Measurements from ENCODE around the gene AP2A1. TPM values are rescaled to one million over a fixed set of nuclear protein-coding genes. Genes with fewer than 3 reads are reported as not detected.
A peak's percentile ranks its signal among the peaks of the same experiment; 100 is the strongest.

Gene AP2A1
- total and polyA plus RNA-seq, 2 experiments from 2014 or later, result 64.9 to 124 TPM

DNA sequence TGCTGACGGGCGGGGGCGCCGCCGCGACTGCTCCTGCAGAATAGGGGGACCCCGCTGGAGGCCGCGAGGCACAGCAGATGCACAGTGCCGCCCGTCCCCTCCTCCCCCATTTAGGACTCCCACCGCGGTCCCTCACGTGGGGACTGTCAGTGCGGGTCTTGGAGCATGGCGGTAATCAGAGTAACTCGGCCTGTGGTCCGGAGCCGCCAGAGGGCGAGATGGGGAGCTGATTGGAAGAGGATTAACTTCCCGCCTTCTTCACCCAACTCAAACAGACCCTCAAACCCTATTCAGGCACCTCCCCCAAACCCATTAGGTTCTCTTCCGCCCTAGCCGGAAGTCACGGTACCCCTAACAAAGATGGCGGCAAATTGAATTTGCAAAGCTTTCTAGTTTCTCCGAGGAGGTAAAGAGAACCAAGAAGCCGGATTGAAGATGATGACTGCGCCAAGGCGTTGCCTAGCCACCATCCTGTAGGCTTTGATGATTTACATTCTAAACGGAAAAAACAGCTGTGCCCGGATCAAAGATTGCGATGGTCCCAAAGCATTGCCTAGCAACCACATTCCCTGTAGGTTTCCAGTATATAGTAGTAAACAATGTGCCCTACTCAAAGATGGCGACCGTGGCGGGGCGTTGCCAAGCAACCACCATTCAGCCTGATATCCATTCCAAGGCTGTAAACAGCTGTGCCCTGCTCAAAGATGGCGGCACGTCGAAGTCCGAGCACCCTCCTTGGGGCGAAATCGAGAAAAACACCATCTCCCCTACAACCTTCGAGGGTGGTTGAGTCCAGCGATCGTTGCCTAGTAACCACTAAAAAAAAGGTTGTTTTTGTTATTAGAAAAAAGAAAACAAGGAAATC is 46.4 kb downstream of the AP2A1 start, which contains the start of gene FUZ:
Gene FUZ, minus strand, starts transcription at position 296 of the 865 bp plus-strand sequence. Its CDS starts 186 bp downstream, at position 110.
- peak within 1 kb of the TSS; percentile 84 for H3K4me2 ChIP-seq (ENCODE audit: unreplicated experiment)
- H2AFZ ChIP-seq, result peak within 1 kb of the TSS; percentile 73
- in situ Hi-C loops (cut with MboI), result no loop called here
- H4K20me1 ChIP-seq (ENCODE audit: insufficient read depth), result no peaks in the 10 kb centered on the region
- H3K36me3 ChIP-seq (ENCODE audit: low read depth), result no peaks in the 10 kb centered on the region
- H3K4me1 ChIP-seq (ENCODE audit: insufficient read depth), result peaks cover 14% of the 10 kb centered on the region
- peaks cover under 1% of the 10 kb centered on the region; the same call in 1 of the 2 replicates for H3K79me2 ChIP-seq (ENCODE audit: insufficient read depth)
- TF ChIP-seq EZH2phosphoT487 (IDR thresholded peaks at IDR 0.05; ENCODE audit: insufficient read depth, low read depth) (no peak), EZH2 (IDR thresholded peaks at IDR 0.05; ENCODE audit: insufficient read depth, poor library complexity, severe bottlenecking) (no peak)
- peaks cover 5% of the 10 kb centered on the region; the same call in 1 of the 2 replicates for H3F3A ChIP-seq (ENCODE audit: insufficient read depth)
- WGBS, 2 experiments (ENCODE audit: low coverage in 1 of 2, low lambda C conversion rate in 2 of 2, missing lambda C conversion rate in 2 of 2), result 0 to 2% methylated on average over 45 of the region's 45 CpGs
- peak within 1 kb of the TSS; percentile 83 for H3K27ac ChIP-seq
- H3K4me3 ChIP-seq, result peak within 1 kb of the TSS; percentile 76
- no peaks in the 10 kb centered on the region for H3K9me2 ChIP-seq (ENCODE audit: insufficient read depth)
- no peaks in the 10 kb centered on the region for H3K27me3 ChIP-seq (replicated peaks; ENCODE audit: insufficient read depth)
- peak within 1 kb of the TSS; percentile 84 for H3K9ac ChIP-seq
- H3K9me3 ChIP-seq (ENCODE audit: low read depth), result no peaks in the 10 kb centered on the region
- peak; percentile 99 for DNase-seq

GRCh38 chr19:49814010-49814409 is 47.2 kb downstream of the AP2A1 start:
- peak overlapping the region; percentile 83 for H3K27ac ChIP-seq
- 8 to 44% methylated on average over 1 of the region's 1 CpG for WGBS, 2 experiments (ENCODE audit: low coverage in 1 of 2, low lambda C conversion rate in 2 of 2, missing lambda C conversion rate in 2 of 2)
- TF ChIP-seq EZH2 (IDR thresholded peaks at IDR 0.05; ENCODE audit: insufficient read depth, poor library complexity, severe bottlenecking) (no peak), EZH2phosphoT487 (IDR thresholded peaks at IDR 0.05; ENCODE audit: insufficient read depth, low read depth) (no peak)
- H3K79me2 ChIP-seq (ENCODE audit: insufficient read depth), result peaks cover 9% of the 10 kb centered on the region
- peaks cover 5% of the 10 kb centered on the region; the same call in 1 of the 2 replicates for H3F3A ChIP-seq (ENCODE audit: insufficient read depth)
- no peaks in the 10 kb centered on the region for H4K20me1 ChIP-seq (ENCODE audit: insufficient read depth)
- H3K4me1 ChIP-seq (ENCODE audit: insufficient read depth), result peaks cover 14% of the 10 kb centered on the region
- H3K36me3 ChIP-seq (ENCODE audit: low read depth), result no peaks in the 10 kb centered on the region
- H3K4me3 ChIP-seq, result peak overlapping the region; percentile 76
- H3K9me3 ChIP-seq (ENCODE audit: low read depth), result no peaks in the 10 kb centered on the region
- H3K27me3 ChIP-seq (replicated peaks; ENCODE audit: insufficient read depth), result no peaks in the 10 kb centered on the region
- H3K9ac ChIP-seq, result peak overlapping the region; percentile 84
- peak; percentile 55 for DNase-seq
- peak overlapping the region; percentile 76 for H3K4me2 ChIP-seq (ENCODE audit: unreplicated experiment)
- in situ Hi-C loops (cut with MboI), result no loop called here
- H3K9me2 ChIP-seq (ENCODE audit: insufficient read depth), result no peaks in the 10 kb centered on the region
- H2AFZ ChIP-seq, result peak overlapping the region; percentile 65

GRCh38 chr19:49816590-49816989 is 49.8 kb downstream of the AP2A1 start:
- peaks cover 34% of the 10 kb centered on the region for H3K79me2 ChIP-seq (ENCODE audit: insufficient read depth)
- peak overlapping the region; percentile 75 for H2AFZ ChIP-seq
- H3K4me1 ChIP-seq (ENCODE audit: insufficient read depth), result peaks cover 19% of the 10 kb centered on the region
- no peaks in the 10 kb centered on the region for H3K9me2 ChIP-seq (ENCODE audit: insufficient read depth)
- TF ChIP-seq EZH2phosphoT487 (IDR thresholded peaks at IDR 0.05; ENCODE audit: insufficient read depth, low read depth), result no peak
- TF ChIP-seq EZH2 (IDR thresholded peaks at IDR 0.05; ENCODE audit: insufficient read depth, poor library complexity, severe bottlenecking), result no peak
- H3K4me3 ChIP-seq, result peak overlapping the region; percentile 89
- in situ Hi-C loops (cut with MboI), result no loop called here
- H4K20me1 ChIP-seq (ENCODE audit: insufficient read depth), result no peaks in the 10 kb centered on the region
- peak overlapping the region; percentile 96 for H3K27ac ChIP-seq
- peak overlapping the region; percentile 95 for H3K9ac ChIP-seq
- no peaks in the 10 kb centered on the region for H3K36me3 ChIP-seq (ENCODE audit: low read depth)
- peak overlapping the region; percentile 80 for H3K4me2 ChIP-seq (ENCODE audit: unreplicated experiment)
- H3K27me3 ChIP-seq (replicated peaks; ENCODE audit: insufficient read depth), result no peaks in the 10 kb centered on the region
- H3F3A ChIP-seq (ENCODE audit: insufficient read depth), result no peaks in the 10 kb centered on the region
- DNase-seq, result no peak
- no peaks in the 10 kb centered on the region for H3K9me3 ChIP-seq (ENCODE audit: low read depth)
- 67 to 72% methylated on average over 14 of the region's 14 CpGs for WGBS, 2 experiments (ENCODE audit: low coverage in 1 of 2, low lambda C conversion rate in 2 of 2, missing lambda C conversion rate in 2 of 2)

GRCh38 chr19:49817964-49818648 is 51.3 kb downstream of the AP2A1 start, which contains the start of gene MED25:
Gene MED25 (plus strand): TSS chr19:49818289. CDS start chr19:49818342, 53 bp downstream.
- Histone ChIP-seq H3K4me2 (ENCODE audit: unreplicated experiment) (peak within 1 kb of the TSS; percentile 80), H3K79me2 (ENCODE audit: insufficient read depth) (peaks cover 44% of the 10 kb centered on the region), H3K4me3 (peak within 1 kb of the TSS; percentile 89), H3K36me3 (ENCODE audit: low read depth) (no peaks in the 10 kb centered on the region), H2AFZ (peak within 1 kb of the TSS; percentile 75), H3K9ac (peak within 1 kb of the TSS; percentile 95), H4K20me1 (ENCODE audit: insufficient read depth) (no peaks in the 10 kb centered on the region), H3F3A (ENCODE audit: insufficient read depth) (no peaks in the 10 kb centered on the region), H3K9me3 (ENCODE audit: low read depth) (no peaks in the 10 kb centered on the region), H3K9me2 (ENCODE audit: insufficient read depth) (no peaks in the 10 kb centered on the region), H3K4me1 (ENCODE audit: insufficient read depth) (peaks cover 14% of the 10 kb centered on the region), H3K27me3 (replicated peaks; ENCODE audit: insufficient read depth) (no peaks in the 10 kb centered on the region), H3K27ac (peak within 1 kb of the TSS; percentile 96)
- in situ Hi-C loops (cut with MboI), result no loop called here
- DNase-seq, result peak; percentile 94
- TF ChIP-seq EZH2phosphoT487 (IDR thresholded peaks at IDR 0.05; ENCODE audit: insufficient read depth, low read depth) (no peak), EZH2 (IDR thresholded peaks at IDR 0.05; ENCODE audit: insufficient read depth, poor library complexity, severe bottlenecking) (no peak)
- 1% methylated on average over 57 of the region's 57 CpGs for WGBS, 2 experiments (ENCODE audit: low coverage in 1 of 2, low lambda C conversion rate in 2 of 2, missing lambda C conversion rate in 2 of 2)
